Measurements from ENCODE around the gene DTNA. TPM values are rescaled to one million over a fixed set of nuclear protein-coding genes. Genes with fewer than 3 reads are reported as not detected.
"Not testable (repeated sequence)": the region's sequence is repeated elsewhere in the genome, so short reads cannot be mapped to it uniquely, and the experiment has no call there.

Gene DTNA
- total RNA-seq, 2 experiments from 2014 or later: 0.48 to 0.53 TPM

DNA sequence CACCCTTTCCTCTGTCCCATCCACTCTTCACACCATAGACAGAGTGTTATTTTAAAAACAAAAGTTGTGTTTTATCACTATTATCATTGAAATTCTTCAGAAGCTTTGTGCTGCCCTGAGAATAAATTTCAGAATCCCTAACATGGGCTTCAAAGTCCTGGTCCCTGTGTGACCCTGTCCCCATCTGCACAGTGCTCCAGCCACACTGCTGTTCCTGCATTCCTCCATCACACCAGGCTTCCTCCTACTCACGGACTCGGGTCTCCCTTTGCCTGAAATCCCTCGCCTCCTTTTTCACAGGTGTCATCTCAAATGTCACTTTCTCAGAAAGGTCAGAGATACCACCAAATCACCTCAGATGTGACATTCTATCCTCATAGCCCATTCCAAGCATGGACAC lies 8.2 kb upstream of the DTNA start:
- Mint-ChIP-seq H3K9me3 (ENCODE audit: low read depth) (no peaks in the 10 kb centered on the region), H3K36me3 (ENCODE audit: low read depth) (no peaks in the 10 kb centered on the region), H3K27ac (no peak overlapping the region), H3K27me3 (no peaks in the 10 kb centered on the region), H3K4me3 (no peak overlapping the region), H3K4me1 (peaks cover 2% of the 10 kb centered on the region)
- DNase-seq: no peak
- ChIA-PET CTCF (no interaction called here), POLR2A (no interaction called here)
- ATAC-seq: no peak
- intact Hi-C loops (cut with DNase I, micrococcal nuclease): no loop called here

DNA sequence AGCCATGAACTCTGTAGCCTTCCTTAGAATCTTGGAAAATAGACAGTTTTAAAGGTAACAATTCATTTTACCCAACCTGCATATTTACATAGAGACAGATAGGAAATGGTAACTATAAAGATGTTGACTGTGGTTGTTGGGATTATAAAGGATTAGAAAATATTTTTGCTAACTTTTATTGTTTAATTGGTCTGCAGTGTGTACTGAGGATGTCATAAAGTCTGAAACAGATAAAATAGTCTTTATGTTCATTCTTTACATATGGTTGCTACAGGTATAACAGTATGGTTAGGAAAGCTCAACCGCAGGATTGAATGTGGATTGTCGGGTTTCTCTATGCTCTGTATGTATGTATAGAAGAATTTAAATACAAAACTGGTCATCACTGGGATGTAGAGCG lies 7.3 kb upstream of the DTNA start:
- peaks cover 3% of the 10 kb centered on the region for H3K27me3 Mint-ChIP-seq
- DNase-seq (no peak), ATAC-seq (no peak)
- ChIA-PET POLR2A (no interaction called here), CTCF (no interaction called here)
- intact Hi-C loops (cut with DNase I, micrococcal nuclease): no loop called here
- H3K36me3 Mint-ChIP-seq (ENCODE audit: low read depth): no peaks in the 10 kb centered on the region
- H3K4me1 Mint-ChIP-seq: no peaks in the 10 kb centered on the region
- H3K27ac Mint-ChIP-seq: no peak overlapping the region
- no peak overlapping the region for H3K4me3 Mint-ChIP-seq
- no peaks in the 10 kb centered on the region for H3K9me3 Mint-ChIP-seq (ENCODE audit: low read depth)

DNA sequence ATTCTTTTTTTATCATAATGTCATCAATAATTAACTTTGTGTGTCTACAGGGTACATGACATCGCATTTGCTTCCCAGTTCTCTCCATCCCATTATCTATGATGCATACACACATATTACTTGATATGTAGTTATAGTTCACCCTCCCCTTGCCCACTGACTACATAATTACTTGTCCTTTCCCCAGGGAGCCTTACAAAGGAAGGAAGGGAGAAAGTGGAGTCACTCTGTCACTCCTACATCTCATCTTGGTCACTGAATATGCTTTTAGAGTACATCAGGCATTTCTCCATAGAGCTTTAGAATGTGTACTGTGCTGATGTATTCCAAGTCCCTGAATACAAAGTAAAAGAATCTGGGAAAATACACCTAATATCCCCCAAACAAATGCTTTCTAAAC lies 6.0 kb upstream of the DTNA start:
- Mint-ChIP-seq H3K4me1 (no peaks in the 10 kb centered on the region), H3K27me3 (peaks cover 5% of the 10 kb centered on the region), H3K9me3 (ENCODE audit: low read depth) (no peaks in the 10 kb centered on the region), H3K4me3 (no peak overlapping the region), H3K36me3 (ENCODE audit: low read depth) (no peaks in the 10 kb centered on the region), H3K27ac (no peak overlapping the region)
- ATAC-seq (no peak), DNase-seq (no peak)
- ChIA-PET POLR2A (no interaction called here), CTCF (no interaction called here)
- intact Hi-C loops (cut with DNase I, micrococcal nuclease): no loop called here

GRCh38 chr18:34704823-34705222 lies 5.3 kb upstream of the DTNA start:
- no peaks in the 10 kb centered on the region for H3K9me3 Mint-ChIP-seq (ENCODE audit: low read depth)
- POLR2A ChIA-PET: no interaction called here
- intact Hi-C loops (cut with DNase I, micrococcal nuclease): no loop called here

GRCh38 chr18:34707670-34708069 lies 2.4 kb upstream of the DTNA start:
- Mint-ChIP-seq H3K9me3 (ENCODE audit: low read depth) (no peaks in the 10 kb centered on the region), H3K4me3 (no peak overlapping the region), H3K36me3 (ENCODE audit: low read depth) (no peaks in the 10 kb centered on the region), H3K27ac (no peak overlapping the region), H3K27me3 (peaks cover 9% of the 10 kb centered on the region), H3K4me1 (peaks cover 2% of the 10 kb centered on the region)
- ATAC-seq (no peak), DNase-seq (no peak)
- CTCF ChIA-PET: interaction anchor here (0.6 kb wide), 1 partner anchor 155 kb away, joined by 3 read pairs; no protein-coding TSS in a partner anchor
- intact Hi-C loops (cut with DNase I, micrococcal nuclease): no loop called here
- POLR2A ChIA-PET: no interaction called here

More at GRCh38 chr18:34704823-34705222, 5.3 kb upstream of the DTNA start:
- H3K36me3 Mint-ChIP-seq (ENCODE audit: low read depth): no peaks in the 10 kb centered on the region
- CTCF ChIA-PET: no interaction called here
- H3K27ac Mint-ChIP-seq: no peak overlapping the region
- ATAC-seq (no peak), DNase-seq (no peak)
- no peaks in the 10 kb centered on the region for H3K4me1 Mint-ChIP-seq
- H3K4me3 Mint-ChIP-seq: no peak overlapping the region
- H3K27me3 Mint-ChIP-seq: peaks cover 6% of the 10 kb centered on the region

DNA sequence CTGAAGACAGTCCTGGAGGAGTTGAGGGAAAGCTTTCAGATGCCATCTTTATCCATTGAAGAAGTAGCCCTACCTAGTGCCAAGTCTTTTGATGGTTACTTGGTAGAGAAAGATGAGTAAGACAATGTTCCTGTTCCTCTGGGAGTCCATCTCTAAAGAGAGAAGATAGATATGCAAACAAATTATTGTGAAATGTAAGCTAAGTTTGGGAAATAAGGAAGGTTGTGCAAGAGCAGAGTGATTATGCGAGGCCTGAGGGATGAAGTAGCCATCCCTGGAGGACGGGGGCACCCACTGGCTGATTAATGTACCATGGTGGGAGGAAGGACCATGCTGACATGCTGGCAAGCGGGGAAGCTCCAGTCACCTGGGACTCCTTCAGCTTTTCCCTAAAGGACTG lies 994 bp upstream of the DTNA start:
- DNase-seq: no peak
- H3K4me1 Mint-ChIP-seq: peaks cover 2% of the 10 kb centered on the region
- no peaks in the 10 kb centered on the region for H3K36me3 Mint-ChIP-seq (ENCODE audit: low read depth)
- no peak for ATAC-seq
- H3K4me3 Mint-ChIP-seq: no peak overlapping the region
- intact Hi-C loops (cut with DNase I, micrococcal nuclease): no loop called here
- no peaks in the 10 kb centered on the region for H3K9me3 Mint-ChIP-seq (ENCODE audit: low read depth)
- H3K27ac Mint-ChIP-seq: no peak overlapping the region
- POLR2A ChIA-PET: no interaction called here
- CTCF ChIA-PET: no interaction called here
- peaks cover 9% of the 10 kb centered on the region for H3K27me3 Mint-ChIP-seq

- Mint-ChIP-seq H3K4me1 (peaks cover 2% of the 10 kb centered on the region), H3K27ac (no peak overlapping the region), H3K27me3 (peaks cover 9% of the 10 kb centered on the region), H3K9me3 (ENCODE audit: low read depth) (no peaks in the 10 kb centered on the region), H3K36me3 (ENCODE audit: low read depth) (no peaks in the 10 kb centered on the region), H3K4me3 (no peak overlapping the region)
- ChIA-PET CTCF (interaction anchor here (1.1 kb wide), 1 partner anchor 15 kb away, joined by 3 read pairs; no protein-coding TSS in a partner anchor), POLR2A (no interaction called here)
- no peak for ATAC-seq
- intact Hi-C loops (cut with DNase I, micrococcal nuclease): no loop called here
- no peak for DNase-seq
Measured at GRCh38 chr18:34710458-34710914, 388 bp downstream of the DTNA start.

DNA sequence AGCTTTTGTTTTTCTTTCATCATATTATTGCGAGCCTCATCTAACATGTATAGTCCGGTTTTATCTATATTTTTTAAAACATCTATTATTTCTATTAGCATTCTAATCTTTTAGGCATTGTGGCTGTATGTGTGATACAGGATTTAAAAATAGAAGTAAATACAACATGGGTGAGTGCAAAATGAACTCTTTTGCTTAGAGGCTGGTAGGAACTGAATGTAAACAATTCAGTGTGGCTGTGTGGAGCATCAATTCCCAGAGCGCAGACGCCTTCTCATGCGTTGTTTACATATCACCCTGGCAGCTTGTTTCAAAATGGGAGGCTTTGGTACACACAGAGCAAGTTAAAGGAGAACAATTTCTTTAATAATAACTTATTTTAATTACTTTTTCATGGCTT lies 836 bp downstream of the DTNA start:
- CTCF ChIA-PET: interaction anchor here (1.1 kb wide), 1 partner anchor 15 kb away, joined by 3 read pairs; no protein-coding TSS in a partner anchor
- peaks cover 2% of the 10 kb centered on the region for H3K4me1 Mint-ChIP-seq
- ATAC-seq (no peak), DNase-seq (no peak)
- intact Hi-C loops (cut with DNase I, micrococcal nuclease): no loop called here
- POLR2A ChIA-PET: no interaction called here
- peaks cover 9% of the 10 kb centered on the region for H3K27me3 Mint-ChIP-seq
- H3K27ac Mint-ChIP-seq: no peak overlapping the region
- H3K36me3 Mint-ChIP-seq (ENCODE audit: low read depth): no peaks in the 10 kb centered on the region
- no peak overlapping the region for H3K4me3 Mint-ChIP-seq
- no peaks in the 10 kb centered on the region for H3K9me3 Mint-ChIP-seq (ENCODE audit: low read depth)

- ATAC-seq; H3K4me1 Mint-ChIP-seq; DNase-seq; CTCF ChIA-PET; H3K9me3 Mint-ChIP-seq (ENCODE audit: low read depth); H3K4me3 Mint-ChIP-seq; H3K27ac Mint-ChIP-seq; H3K36me3 Mint-ChIP-seq (ENCODE audit: low read depth); POLR2A ChIA-PET; H3K27me3 Mint-ChIP-seq; intact Hi-C loops (cut with DNase I, micrococcal nuclease): not testable (repeated sequence)
Measured at GRCh38 chr18:34716111-34716510, 6.0 kb downstream of the DTNA start.

- no peaks in the 10 kb centered on the region for H3K9me3 Mint-ChIP-seq (ENCODE audit: low read depth)
- CTCF ChIA-PET: no interaction called here
Measured at GRCh38 chr18:34718610-34719009, 8.5 kb downstream of the DTNA start.

GRCh38 chr18:34720220-34720619 lies 10.1 kb downstream of the DTNA start:
- ATAC-seq (no peak), DNase-seq (no peak)
- Mint-ChIP-seq H3K27me3 (peaks cover 5% of the 10 kb centered on the region), H3K9me3 (ENCODE audit: low read depth) (no peaks in the 10 kb centered on the region), H3K4me3 (no peak overlapping the region), H3K4me1 (no peaks in the 10 kb centered on the region), H3K27ac (no peak overlapping the region), H3K36me3 (ENCODE audit: low read depth) (no peaks in the 10 kb centered on the region)
- CTCF ChIA-PET: interaction anchor here (1.6 to 1.8 kb wide), 2 partner anchors 10 to 59 kb away, joined by 4 to 6 read pairs; no protein-coding TSS in a partner anchor
- intact Hi-C loops (cut with DNase I, micrococcal nuclease): no loop called here
- POLR2A ChIA-PET: no interaction called here

More at GRCh38 chr18:34718610-34719009, 8.5 kb downstream of the DTNA start:
- Mint-ChIP-seq H3K27ac (no peak overlapping the region), H3K27me3 (peaks cover 5% of the 10 kb centered on the region), H3K36me3 (ENCODE audit: low read depth) (no peaks in the 10 kb centered on the region), H3K4me1 (no peaks in the 10 kb centered on the region), H3K4me3 (no peak overlapping the region)
- DNase-seq: no peak
- POLR2A ChIA-PET: no interaction called here
- ATAC-seq: no peak
- intact Hi-C loops (cut with DNase I, micrococcal nuclease): no loop called here

GRCh38 chr18:34723143-34723542 lies 13.0 kb downstream of the DTNA start:
- no peaks in the 10 kb centered on the region for H3K9me3 Mint-ChIP-seq (ENCODE audit: low read depth)
- no peak for ATAC-seq
- CTCF ChIA-PET: no interaction called here
- no peaks in the 10 kb centered on the region for H3K36me3 Mint-ChIP-seq (ENCODE audit: low read depth)
- DNase-seq: no peak
- H3K4me1 Mint-ChIP-seq: no peaks in the 10 kb centered on the region
- no peak overlapping the region for H3K4me3 Mint-ChIP-seq
- peaks cover 7% of the 10 kb centered on the region for H3K27me3 Mint-ChIP-seq
- POLR2A ChIA-PET: no interaction called here
- no peak overlapping the region for H3K27ac Mint-ChIP-seq
- intact Hi-C loops (cut with DNase I, micrococcal nuclease): no loop called here

DNA sequence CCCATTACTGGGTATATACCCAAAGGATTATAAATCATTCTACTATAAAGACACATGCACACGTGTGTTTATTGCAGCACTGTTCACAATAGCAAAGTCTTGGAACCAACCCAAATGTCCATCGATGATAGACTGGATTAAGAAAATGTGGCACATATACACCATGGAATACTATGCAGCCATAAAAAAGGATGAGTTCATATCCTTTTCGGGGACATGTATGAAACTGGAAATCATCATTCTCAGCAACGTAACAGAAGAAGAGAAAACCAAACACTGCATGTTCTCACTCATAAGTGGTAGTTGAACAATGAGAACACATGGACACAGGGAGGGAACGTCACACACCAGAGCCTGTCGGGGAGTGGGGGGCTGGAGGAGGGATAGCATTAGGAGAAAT lies 15.6 kb downstream of the DTNA start:
- CTCF ChIA-PET; H3K4me1 Mint-ChIP-seq; H3K4me3 Mint-ChIP-seq; POLR2A ChIA-PET; H3K27me3 Mint-ChIP-seq; ATAC-seq; intact Hi-C loops (cut with DNase I, micrococcal nuclease); H3K36me3 Mint-ChIP-seq (ENCODE audit: low read depth); DNase-seq; H3K9me3 Mint-ChIP-seq (ENCODE audit: low read depth); H3K27ac Mint-ChIP-seq: not testable (repeated sequence)
